Gastrocnemius medialis (tissue), 4 donors: ENCODE results near the gene SYTL2.

Experiments
- POLR2A ChIP-seq, 2 donors: fragments of 450-650 bp; IDR thresholded peaks; one replicate each; pipeline ENCODE4 v1.6.1; 2017; ENCODE audit warnings: antibody characterized with exemption in 2 of 2, mild to moderate bottlenecking in 2 of 2, moderate library complexity in 2 of 2
- TF ChIP-seq, protein P1 (sequence below), 5 experiments: fragments of 450-650 bp in 3 of 5; fragments of 200-600 bp in 2 of 5; sonication (generic) in 2 of 5; IDR thresholded peaks in 4 of 5; conservative IDR thresholded peaks in 1 of 5; 1 replicate in 4 of 5; 2 replicates in 1 of 5; pipeline ENCODE4 v1.5.1; 2016 to 2019; ENCODE audit warnings: antibody characterized with exemption in 5 of 5, mild to moderate bottlenecking in 3 of 5, moderate library complexity in 3 of 5

DNA sequence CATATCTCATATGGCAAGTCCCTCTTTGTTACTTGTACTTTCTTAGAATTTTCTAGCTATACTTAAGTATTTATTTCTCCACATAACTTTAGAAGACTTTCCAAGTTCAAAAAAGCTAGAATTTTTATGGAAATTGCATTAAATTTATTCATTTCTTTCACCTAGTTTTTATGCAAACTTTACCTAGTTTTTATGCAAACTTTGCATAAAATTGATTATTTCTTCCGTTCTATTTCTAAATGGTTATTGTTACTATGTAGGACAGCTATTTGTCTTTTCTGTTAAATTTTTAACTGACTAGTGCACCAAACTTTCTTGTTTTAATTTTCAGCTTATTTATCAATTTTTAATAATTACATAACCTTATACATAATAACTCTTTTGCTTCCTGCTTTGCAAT is 142.8 kb downstream of the SYTL2 start:
- TF ChIP-seq, protein P1, sequence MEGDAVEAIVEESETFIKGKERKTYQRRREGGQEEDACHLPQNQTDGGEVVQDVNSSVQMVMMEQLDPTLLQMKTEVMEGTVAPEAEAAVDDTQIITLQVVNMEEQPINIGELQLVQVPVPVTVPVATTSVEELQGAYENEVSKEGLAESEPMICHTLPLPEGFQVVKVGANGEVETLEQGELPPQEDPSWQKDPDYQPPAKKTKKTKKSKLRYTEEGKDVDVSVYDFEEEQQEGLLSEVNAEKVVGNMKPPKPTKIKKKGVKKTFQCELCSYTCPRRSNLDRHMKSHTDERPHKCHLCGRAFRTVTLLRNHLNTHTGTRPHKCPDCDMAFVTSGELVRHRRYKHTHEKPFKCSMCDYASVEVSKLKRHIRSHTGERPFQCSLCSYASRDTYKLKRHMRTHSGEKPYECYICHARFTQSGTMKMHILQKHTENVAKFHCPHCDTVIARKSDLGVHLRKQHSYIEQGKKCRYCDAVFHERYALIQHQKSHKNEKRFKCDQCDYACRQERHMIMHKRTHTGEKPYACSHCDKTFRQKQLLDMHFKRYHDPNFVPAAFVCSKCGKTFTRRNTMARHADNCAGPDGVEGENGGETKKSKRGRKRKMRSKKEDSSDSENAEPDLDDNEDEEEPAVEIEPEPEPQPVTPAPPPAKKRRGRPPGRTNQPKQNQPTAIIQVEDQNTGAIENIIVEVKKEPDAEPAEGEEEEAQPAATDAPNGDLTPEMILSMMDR (IDR thresholded peaks at IDR 0.05 in 4 of 5, conservative IDR thresholded peaks at IDR 0.05 in 1 of 5): no peak
- no peak for TF ChIP-seq POLR2A (IDR thresholded peaks at IDR 0.05)
